ENCODE results near the gene ZNF618. TPM values are rescaled to one million over a fixed set of nuclear protein-coding genes. Genes with fewer than 3 reads are reported as not detected.

The ZNF618 gene
- total RNA-seq, 1 experiment from 2014 or later: 4.3 TPM

DNA sequence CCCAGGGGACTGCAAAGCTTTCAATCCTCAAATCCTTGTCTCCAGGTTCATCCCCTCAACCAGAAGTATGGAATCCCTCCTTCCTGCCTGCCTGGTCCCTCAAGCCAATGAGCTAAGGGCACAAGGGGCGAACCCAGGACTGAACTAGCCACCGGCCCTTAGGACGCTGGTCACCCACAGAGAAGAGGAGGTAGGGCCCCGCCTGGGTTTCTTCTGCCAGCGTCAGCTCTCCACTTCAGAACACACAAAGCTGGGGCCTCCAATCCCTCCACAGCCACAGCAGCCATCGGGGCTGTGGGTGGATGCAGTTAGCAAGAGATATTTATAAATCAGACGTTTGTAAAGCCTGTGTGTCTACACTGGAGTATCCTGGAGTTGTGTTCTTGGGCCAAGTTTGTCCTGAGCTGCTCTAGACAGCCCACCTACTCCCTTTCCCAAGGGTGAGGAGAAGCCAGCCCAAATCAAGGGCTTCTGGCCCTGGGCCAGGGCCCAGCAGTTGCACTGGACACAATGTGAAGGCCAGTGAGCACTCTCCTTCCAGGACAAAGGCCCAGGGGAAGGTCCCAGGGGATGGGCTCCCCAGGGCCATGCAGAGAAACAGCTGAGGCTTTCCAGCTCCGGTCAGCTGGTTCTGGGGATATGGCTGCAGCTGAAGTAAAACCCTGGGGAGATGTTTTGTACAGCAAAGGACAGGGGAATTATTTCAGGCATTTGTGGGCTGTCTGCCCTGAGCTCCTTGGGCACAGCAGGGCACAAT is 183.1 kb downstream of the ZNF618 start:
- DNase-seq (ENCODE audit: low read depth): no peak

DNA sequence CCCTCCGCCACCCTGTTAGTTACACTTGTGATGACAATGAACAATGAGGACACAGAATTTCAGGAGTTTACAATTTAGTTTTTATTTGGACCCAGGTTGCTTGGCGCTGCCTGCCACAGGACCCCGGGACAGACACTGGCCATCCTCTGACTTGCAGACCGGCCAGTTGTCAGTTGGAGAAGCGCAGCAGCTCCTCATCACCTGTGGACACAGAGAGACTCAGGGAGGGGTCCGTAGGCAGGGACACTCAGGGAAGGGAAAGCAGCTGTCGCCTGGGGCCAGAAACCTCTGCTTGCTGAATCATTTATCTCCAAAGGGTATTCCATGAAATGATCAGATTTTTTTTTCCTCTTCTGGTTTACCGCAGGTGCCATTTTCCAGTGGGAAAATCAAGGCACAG is 184.0 kb downstream of the ZNF618 start:
- DNase-seq (ENCODE audit: low read depth): no peak

DNA sequence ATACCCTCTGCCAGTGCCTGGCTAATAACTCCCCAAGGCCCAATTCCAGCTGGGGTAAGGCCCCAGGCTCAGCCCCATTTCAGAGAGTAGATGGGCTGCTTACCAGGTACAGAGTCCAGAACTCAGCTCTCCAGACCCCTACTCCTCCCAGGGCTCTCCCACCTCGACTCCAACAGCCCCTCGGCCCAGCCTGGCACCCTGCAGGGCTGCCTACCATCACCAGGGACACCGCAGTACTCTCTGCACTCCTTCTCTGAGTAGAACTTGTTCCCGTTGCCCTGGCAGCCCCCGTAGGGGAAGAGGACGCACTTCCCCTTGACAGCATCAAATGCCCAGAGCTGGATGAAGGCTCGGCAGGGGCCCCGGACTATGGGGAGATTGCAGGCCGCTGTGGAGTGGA is 184.6 kb downstream of the ZNF618 start:
- DNase-seq (ENCODE audit: low read depth): no peak

DNA sequence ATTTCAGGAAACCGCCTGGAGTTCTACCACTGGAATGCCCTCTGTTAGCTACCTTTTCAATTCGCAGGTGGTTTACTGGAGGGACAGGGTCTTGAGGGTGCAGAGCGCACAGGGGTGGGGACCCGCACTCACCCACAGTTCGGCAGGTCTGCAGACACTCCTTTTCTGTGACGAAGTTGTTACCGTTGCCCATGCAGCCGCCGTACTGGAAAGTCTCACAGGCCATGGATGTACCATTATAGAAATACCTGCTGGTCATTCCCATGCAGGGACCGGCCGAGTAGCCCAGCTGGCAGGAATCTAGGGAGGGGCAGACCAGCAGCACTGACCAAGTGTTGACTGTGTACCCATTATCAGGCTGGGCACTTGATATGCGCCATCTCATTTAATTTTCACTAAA is 185.2 kb downstream of the ZNF618 start:
- DNase-seq (ENCODE audit: low read depth): no peak

DNA sequence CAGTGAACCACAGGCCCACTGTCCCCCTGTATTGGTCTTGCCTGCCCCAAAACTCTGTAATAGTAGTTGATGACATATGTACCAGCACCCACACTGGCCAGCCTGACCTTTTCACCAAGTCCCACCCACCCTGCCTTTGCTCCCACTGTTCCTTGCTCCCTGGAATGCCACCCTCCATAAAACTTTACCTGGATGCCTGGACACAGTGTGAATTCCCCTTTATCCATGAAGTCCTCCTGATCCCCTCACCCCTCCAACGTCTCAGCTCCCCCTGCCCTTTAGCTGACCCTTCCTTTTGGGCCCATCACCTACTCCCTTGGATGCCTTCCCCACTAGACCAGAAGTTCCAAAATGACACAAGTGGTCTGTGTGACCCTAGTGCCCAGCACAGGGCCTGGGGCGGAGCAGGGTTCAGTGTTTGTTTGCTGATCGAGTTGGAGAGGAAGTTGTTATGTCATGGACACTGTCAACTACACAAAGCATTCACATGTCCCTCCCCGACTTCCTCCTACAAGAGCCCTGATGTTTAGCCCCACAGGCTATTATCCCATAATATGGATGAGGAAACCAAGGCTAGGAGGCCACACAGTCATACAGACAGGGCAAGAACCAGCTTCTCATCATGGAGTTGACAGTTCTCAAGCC is 185.8 kb downstream of the ZNF618 start:
- DNase-seq (ENCODE audit: low read depth): no peak

DNA sequence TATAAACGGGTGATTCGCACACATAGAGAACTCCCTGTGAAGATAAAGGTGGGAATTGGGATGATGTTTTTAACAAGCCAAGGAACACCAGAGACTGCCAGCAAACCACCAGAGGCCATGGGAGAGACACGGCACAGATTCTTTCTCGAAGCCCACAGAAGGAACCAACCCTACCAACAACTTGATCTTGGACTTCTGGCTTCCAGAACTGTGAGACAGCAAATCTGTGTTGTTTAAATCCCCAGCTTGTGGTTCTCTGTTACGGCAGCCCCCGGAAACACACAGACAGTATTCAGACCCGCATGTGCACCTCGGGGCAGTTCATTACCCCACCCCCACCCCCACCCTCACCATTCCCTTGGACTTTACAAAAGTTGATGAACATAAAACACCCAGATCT is 189.2 kb downstream of the ZNF618 start:
- DNase-seq (ENCODE audit: low read depth): no peak

DNA sequence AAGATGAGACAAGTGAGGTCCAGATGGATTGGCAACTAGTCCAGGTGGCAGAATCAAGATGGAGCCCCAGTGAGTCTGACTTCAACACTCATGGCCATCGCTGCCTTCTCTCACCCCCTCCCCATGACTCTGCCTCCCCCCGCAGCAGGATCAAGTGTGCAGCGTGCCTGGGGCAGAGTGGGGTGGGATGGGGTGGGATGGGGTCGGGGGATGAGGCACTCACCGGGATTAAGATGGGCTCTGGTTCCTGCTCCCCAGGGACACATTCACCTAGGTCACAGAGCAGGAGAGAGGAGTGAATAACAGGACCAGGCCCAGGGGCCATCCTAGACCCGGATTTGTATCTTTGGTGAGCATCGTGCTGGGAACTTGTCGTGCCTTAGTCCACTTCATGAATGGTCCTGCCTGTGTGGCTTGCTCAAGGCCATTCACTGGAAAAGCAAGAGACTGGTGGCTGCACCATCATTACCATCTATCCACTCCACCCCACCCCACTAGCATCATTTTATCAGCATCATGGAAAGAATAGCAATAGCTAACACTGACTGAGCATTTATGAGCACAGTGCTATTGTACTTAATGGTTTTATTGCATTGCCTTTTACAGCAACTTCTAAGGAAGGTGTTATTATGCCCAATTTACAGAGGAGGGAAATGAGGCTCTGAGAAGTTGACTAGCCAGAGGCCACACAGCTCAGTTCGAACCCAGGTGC is 193.5 kb downstream of the ZNF618 start:
- no peak for DNase-seq (ENCODE audit: low read depth)

DNA sequence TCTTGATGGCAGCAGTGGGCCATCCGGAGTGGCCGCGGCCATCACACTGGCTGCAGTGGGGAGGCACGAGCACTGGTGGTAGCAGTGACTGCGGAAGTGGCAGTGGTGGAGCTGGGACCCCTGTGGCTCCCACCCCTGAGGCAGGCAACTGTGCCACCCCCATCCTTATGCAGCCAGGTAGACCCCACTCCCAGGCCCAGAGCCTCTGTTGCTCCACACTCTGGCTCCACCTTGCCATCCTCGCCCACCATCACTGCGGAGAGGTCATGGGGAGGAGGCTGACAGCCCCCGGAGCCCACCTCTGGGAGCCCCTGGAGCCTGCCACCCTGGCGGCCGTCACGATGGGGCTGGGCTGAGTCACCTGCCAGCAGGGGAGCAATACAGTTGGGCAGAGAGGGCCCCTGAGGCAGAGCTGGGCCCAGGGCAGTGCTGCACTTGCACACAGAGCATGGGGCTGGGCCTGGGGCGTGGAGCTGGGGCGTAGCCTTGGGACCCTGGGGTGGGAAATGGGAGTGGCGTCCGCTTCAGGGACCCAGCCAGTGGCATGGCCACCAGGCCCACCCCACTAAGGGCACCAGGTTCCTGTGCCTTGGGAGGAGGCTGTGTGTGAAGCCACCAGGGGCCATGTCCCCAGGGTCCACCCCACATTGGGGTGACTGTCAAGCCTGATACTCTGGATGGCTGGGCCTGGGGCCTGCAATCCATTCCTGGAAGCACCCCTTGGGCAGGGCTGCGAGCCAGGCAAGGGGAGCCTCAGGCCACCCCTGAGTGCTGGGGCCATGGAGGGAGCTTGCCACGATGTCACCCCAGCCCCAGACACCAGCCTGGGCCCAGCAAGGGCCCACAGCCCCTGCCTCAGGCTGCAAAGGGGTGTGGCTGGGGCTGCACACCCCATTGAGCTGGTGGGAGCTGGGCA is 194.3 kb downstream of the ZNF618 start:
- no peak for DNase-seq (ENCODE audit: low read depth)

DNA sequence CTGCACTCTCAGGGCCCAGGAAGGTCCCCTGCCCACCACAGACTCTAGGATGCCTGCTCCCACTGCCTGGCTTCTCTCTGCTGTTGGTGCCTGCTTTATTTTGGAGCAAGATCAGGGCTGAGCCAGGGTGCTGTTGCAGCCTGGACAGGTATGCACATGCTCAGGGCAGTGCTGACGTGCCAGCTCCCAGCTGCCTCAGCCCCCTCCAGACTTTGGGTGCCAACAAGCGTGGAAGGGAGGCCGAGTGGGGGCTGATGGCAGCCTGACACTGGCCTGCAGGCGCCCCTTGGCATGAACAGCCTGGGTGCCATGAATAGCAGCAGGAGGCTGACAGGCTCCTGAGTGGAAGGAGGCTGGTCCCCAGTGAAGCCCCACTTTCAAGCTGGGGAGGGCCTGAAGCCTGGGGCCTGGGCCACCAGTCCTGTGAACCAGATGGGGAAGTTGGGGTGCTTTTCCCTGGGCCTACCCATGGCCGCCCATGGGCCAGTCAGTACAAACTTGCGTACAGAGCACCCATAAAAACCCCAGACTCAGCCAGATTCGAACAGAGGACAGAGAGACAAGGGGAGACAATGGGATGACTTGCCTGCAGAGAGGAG is 195.2 kb downstream of the ZNF618 start:
- DNase-seq (ENCODE audit: low read depth): no peak

DNA sequence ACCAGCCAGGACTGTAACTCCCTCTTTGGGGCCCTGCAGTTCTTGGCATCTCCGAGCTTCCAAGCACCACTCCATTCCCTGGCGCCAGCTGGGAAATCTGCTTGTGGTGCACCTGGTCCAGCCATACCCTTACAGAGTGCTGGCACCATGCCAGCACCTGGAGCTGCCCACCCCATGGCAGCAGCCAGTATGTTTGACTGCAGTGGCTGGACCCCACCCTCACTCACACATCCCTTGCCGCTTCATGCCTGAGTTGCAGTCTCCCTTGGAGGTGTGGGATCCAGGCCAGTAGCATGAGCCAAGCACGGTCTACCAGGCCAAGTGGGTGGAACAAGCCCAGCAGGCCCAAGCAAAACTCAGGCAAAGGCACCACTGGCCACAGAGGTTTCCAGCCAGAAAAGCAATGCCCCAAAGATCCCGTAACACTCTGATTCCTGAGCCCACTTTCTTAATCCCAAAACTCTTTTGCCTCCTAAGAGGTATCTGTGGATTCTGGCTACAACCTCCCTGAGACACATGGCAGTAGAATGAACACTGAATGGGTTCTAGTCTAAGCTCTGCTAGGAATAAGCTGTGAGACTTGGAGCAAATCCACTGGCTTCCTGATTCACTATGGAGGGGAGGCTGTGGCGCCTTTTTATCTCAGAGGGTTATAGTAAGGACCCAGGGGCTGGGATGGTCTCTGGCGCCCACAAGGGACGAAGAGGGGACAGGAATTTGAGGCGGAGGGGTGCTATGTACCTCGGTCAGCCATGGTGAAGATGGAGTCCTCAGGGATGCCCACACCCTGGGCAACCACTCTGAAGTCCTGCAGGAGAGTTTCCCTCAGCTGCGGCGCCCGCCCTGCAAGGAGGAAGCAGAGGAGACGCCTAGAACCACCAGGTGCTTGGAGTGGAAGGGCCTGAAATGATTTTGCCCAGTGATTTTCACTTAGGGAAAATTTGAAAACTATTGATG is 196.4 kb downstream of the ZNF618 start:
- DNase-seq (ENCODE audit: low read depth): no peak

DNA sequence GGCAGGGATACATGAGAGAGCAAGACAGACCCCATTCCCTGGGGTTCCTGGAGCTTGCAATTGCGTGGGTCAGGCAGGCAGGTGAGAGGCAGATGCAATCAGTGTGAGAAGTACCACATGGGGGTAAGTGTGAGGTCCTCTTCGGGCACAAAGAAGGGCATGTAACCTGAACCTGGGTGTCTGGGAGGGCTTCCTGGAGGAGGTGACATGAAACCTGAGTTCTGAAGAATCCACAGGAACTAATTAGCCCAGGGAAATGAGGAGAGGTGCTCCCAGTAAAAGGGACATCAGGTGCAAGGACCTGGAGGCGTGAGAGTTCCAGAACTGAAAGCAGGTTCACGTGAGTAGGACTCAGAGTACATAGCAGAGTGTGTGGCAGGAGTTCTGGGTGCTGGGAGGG is 199.5 kb downstream of the ZNF618 start:
- no peak for DNase-seq (ENCODE audit: low read depth)

DNA sequence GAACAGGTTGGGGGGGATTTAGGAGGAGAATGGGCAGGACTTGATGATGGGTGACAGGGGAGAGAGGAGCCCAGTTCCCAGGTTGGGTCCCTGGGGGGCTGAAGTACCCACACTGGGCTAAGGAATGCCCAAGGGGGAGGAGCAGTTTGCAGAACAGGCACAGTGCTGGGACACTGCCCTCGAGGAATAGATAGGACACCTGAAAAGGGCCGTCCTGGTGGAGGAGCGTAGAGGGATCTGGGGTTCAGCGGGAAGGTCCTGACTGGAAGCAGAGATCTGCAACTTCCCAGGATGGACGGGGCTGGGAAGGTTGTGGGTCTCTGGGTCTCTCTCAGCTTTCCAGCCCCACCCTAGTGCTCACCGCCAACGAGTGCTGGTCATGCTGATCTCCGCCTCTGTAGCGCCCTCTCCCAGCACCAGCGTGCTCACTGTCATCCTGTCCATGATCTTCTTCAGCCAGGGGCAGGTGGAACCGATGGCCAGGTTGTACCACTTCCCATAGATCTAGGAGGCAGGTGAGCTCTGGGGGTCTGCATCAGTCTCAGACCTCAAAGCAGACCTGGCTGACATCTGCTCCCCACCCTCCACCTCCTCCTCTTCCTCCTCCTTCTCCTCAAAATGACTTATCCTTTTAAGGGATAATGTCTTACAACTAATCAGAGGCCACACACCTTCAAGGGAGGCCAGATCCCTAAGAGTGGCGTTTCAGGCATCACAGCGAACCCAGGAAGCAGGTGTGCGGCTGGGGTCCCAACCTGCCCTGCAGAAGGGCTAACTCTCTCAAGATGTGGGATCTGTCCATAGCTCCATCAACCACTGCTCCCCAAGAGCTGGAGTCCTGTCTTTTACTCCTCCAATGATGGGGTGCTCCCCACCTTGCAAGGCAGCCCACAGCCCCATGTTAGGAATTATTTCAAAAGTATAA is 200.4 kb downstream of the ZNF618 start:
- DNase-seq (ENCODE audit: low read depth): no peak

DNA sequence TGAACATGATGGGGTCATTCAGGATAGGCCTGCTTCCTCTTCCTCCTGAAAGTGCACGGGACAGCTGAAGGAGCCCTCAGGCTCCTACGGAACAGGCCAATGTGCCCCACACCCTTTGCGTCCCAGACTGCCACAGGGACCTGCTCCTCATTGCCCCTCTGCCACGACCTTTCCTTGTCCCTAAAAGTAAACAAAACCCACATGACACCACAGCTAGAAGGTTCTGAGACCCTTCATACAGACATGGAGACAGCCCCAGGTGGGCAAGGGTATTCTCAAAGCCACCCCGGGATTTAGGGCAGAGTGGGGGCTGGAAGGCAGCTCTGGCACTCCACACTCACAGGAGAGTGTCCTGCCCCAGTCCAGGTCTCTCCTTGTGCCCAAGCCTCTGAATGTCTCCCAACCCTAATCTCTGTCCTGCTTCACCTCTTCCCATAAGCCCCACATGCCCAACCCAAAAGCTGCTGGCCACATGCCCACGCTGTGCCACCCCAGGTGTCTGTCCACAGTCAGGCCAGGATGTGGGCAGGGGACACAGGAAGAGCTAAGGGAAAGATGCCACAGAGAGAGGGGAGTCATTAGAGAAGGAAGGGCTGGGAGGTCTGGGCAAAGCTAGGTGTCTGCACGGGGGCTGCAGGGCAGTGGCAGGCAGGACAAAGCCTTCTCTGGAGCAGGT is 201.2 kb downstream of the ZNF618 start:
- no peak for DNase-seq (ENCODE audit: low read depth)

DNA sequence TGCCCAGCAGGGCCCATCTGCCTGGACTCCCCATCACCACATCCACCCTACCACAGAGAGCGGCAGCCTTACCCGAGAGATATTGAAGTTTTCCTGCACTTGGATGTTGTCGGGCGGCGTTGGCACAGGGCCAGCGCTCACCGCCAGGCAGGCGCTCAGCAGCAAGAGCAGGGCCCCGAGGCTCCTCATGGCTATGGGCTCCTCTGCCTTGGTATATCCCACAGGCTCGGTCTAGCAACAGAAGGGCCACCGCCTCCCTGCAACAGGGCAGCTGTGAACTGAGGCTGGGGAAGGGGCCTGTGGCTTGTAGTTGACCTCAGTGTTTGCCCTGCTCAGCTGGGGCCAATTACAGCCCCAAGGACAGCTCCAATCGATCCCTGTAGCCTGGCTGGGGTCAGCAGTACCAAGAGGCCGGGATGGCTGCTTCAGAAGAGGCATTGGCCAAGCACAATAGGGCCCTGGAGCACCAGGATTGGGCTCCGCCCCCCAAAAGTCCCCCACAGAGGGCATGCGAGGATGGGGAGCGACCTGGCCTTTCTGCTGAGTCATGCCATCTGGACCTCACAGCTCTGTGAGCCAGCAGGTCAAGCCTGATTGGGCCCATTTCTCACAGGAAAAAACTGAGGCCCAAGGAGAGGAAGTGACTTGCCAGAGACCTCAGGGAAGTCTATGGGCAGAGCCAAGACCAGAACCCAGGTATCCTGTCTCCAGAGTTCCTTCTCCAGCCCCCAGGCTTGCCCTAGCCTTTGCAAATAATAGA is 202.1 kb downstream of the ZNF618 start, which contains the start of gene AMBP:
Gene AMBP (minus strand): TSS at position 280 of the 760 bp plus-strand sequence. CDS start 91 bp downstream, at position 189.
- DNase-seq (ENCODE audit: low read depth): peak; percentile 14

DNA sequence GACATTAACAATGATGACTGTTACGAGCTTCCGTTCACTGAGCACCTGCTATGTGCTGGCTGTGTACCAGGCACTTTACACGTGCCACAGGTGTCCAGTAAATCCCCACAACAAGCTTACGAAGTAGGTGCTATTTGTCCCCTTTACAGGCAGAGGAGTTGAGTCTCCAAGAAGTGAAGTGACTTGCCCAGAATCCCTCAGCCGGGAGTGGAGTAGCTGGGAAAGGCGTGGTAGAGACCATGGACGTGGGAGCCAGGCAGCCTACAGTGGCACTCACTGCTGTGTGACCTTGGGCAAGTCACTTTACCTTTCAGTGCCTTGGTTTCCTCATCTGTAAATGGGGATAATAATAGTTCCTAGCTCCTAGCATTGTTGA is 202.7 kb downstream of the ZNF618 start:
- DNase-seq (ENCODE audit: low read depth): no peak

DNA sequence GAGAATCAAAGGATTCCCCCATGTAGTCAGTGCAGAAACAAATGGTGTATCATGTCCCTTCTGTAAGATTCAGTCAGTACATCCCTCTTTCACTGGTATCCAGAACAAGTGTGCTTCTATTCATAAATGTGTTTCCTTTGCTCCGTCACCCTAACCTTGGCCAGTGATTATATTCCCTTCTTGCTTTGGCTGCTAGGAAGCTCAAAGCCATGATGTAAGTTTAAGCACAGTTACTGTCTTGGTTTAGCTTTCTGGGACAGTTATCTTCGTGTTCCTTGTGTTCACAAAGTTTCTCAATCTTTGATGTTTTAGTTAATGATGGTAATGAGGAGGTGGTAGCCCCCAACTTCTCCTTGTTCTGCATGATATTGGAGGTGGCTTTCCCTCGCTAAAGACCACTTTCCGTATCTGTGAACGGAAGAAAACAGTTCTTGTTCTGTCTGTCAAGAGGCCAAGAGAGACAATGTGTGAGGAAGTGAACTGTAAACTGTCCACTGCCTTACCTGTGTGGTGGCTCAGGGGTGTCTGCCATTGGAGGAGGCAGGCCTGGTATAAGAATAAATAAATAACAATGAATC is 204.2 kb downstream of the ZNF618 start:
- no peak for DNase-seq (ENCODE audit: low read depth)

Measured in HT1080 (cell line).